ENCODE data around the gene SPCS3.

DNA sequence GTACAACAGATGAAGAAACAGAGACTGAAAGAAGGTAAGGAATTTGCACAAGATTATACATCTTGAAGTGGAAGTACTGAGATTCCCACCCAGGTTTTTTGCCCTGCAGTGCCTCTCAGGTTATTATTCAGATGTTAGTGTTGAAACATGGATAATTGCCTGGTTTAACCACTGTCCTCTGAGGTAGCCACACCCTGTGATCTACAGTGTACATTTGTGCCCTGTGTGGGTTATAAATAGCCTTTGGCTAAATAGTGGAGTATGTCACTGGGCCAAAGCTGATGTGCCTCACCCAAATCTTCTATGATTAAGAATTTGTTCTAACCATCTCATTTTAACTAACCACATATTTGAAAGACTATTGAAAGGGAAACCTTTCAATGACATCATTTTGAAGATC, 45.3 kb upstream of the SPCS3 start:
- TF ChIP-seq, protein P1, sequence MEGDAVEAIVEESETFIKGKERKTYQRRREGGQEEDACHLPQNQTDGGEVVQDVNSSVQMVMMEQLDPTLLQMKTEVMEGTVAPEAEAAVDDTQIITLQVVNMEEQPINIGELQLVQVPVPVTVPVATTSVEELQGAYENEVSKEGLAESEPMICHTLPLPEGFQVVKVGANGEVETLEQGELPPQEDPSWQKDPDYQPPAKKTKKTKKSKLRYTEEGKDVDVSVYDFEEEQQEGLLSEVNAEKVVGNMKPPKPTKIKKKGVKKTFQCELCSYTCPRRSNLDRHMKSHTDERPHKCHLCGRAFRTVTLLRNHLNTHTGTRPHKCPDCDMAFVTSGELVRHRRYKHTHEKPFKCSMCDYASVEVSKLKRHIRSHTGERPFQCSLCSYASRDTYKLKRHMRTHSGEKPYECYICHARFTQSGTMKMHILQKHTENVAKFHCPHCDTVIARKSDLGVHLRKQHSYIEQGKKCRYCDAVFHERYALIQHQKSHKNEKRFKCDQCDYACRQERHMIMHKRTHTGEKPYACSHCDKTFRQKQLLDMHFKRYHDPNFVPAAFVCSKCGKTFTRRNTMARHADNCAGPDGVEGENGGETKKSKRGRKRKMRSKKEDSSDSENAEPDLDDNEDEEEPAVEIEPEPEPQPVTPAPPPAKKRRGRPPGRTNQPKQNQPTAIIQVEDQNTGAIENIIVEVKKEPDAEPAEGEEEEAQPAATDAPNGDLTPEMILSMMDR (IDR thresholded peaks at IDR 0.05), result no peak
- no peak for TF ChIP-seq POLR2A (IDR thresholded peaks at IDR 0.05)

Data from uterus (tissue), 2 donors.